ENCODE results near the gene CRABP2. TPM values are rescaled to one million over a fixed set of nuclear protein-coding genes. Genes with fewer than 3 reads are reported as not detected.

CRABP2 gene
- total and polyA plus RNA-seq, 2 donors (not counting 3 experiments of a cell fraction or from before 2014, with no cell fraction given), result 0.32 to 1.0 TPM

DNA sequence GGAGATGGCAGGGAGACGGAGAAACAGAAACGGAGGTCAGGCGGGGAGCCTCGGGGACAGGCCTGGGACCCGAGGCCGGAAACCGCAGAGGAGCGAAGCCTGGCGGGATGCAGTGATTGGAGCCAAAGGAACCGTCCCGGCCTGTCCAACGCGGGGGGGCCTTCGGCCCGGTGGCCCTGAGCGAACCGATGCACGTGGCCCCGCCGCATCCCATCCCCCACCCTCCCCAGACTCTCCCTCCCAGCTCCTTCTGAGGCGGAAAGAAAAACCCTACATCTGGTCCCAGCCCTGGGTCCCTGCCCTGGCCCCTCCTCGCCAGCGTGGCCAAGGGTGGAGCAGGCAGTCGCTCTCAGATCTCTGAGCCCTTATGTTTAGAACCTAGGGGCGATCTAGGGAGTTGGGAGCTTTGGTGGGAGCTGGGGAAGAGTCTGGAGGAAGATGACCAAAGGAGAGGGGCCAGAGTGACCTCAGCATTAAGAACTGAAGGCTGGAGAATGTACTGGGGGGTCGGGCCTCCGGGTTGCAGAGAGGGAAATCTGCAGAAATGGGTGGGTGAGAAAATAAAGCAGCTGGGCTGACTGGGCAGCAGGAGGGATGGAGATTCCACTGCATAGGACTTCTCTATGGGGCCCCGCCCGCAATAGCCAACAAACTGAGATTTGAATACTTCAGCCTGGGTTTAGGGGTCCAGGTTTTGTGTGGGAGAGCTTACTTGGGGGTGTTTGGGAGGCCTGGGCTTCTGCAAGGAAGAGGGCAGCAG, 1.5 kb upstream of the CRABP2 start:
- intact Hi-C loops (cut with micrococcal nuclease) (loop anchor here (1.0 kb wide), 3 partner anchors 18 to 80 kb away; no protein-coding TSS in a partner anchor), dilution Hi-C loops (cut with MboI; ENCODE audit: extremely low pct_ligation_motif_present, low sequenced_read_pairs) (no loop called here)
- Histone ChIP-seq H2AFZ (ENCODE audit: low read depth, low read length) (peak overlapping the region; percentile 52), H3K27ac (ENCODE audit: insufficient read depth, low read depth, low read length) (no peak overlapping the region), H3K9me3 (replicated peaks; ENCODE audit: control insufficient read depth, insufficient read depth, low read length) (no peaks in the 10 kb centered on the region), H3K4me3 (replicated peaks in 1 of 3; ENCODE audit: insufficient read depth in 1 of 3, low read depth in 1 of 3, low read length in 3 of 3) (no peak overlapping the region), H3K9me1 (replicated peaks; ENCODE audit: control insufficient read depth, extremely low read depth, insufficient read depth, low read length) (no peaks in the 10 kb centered on the region), H3K27me3 (ENCODE audit: control insufficient read depth in 2 of 2, insufficient read depth in 2 of 2, low read length in 2 of 2) (peaks cover 0 to 3% of the 10 kb centered on the region in 2 experiments), H4K20me1 (replicated peaks; ENCODE audit: control insufficient read depth, extremely low read depth, insufficient read depth, low read length) (no peaks in the 10 kb centered on the region), H3K79me2 (ENCODE audit: control insufficient read depth, insufficient read depth, low read length) (no peaks in the 10 kb centered on the region), H3K9ac (replicated peaks; ENCODE audit: extremely low read depth, insufficient read depth, low read length) (no peak overlapping the region), H3K4me2 (ENCODE audit: insufficient read depth, low read length) (no peak overlapping the region), H3K36me3 (ENCODE audit: control insufficient read depth in 2 of 2, extremely low read depth in 1 of 2, insufficient read depth in 2 of 2, low read length in 2 of 2) (no peaks in the 10 kb centered on the region), H3K4me1 (ENCODE audit: control insufficient read depth, extremely low read depth, insufficient read depth, low read length) (peaks cover 19% of the 10 kb centered on the region)
- DNase-seq (ENCODE audit: low read depth, low spot score), result no peak
- BruUV-seq (replicated peaks), result no TSS peak
- FAIRE-seq, result no peak
- no peak for TF ChIP-seq EZH2 (IDR thresholded peaks at IDR 0.05; ENCODE audit: borderline replicate concordance, low read depth, low read length, severe bottlenecking)
- no peak for TF ChIP-seq FOS (IDR thresholded peaks at IDR 0.05; ENCODE audit: borderline replicate concordance, insufficient read depth, low read length)
- ChIA-PET CTCF (interaction anchor here (0.7 to 15.5 kb wide), 11 partner anchors 9 to 226 kb away, joined by 3 to 453 read pairs (median 11); partner anchors contain the start of genes INSRR and NTRK1), POLR2A (interaction anchor here (0.6 kb wide), 1 partner anchor 154 kb away, joined by 3 read pairs; the partner anchor contains the start of gene NTRK1)

DNA sequence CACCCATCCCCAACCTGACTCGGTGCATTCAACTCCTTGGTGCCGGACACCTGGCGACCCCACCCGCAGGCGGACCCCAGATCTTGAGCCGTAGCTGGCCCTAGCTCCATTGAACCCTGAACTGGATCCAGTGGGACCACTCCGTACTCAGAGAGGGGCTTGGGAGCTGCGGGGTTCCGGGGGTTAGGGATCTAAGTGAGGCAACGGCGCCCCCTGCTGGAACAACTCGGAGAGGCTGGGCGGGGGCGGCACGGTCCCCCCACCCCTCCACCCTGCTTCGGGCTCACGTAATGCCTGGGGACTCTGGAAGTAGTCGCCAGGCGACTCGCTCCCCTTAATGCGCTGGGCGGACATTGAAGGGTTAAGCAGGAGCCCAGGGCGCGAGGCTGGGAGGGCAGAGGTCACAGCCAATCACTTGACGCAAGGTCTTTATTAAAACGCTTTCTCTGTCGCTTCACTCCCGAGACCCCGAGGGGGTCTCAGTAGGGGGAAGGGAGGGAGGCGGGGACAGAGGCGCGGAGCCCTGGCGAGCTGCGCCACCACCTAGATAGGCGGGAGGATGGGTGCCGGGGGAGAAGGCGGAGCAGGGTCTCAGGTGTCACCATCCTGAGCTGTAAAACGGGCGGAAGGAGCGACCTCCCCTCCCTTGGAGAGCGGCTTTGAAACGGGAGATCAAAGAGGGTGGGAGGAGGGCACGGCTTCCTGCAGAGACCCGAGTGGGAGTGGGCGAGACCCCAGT, 704 bp upstream of the CRABP2 start:
- TF ChIP-seq EZH2 (IDR thresholded peaks at IDR 0.05; ENCODE audit: borderline replicate concordance, low read depth, low read length, severe bottlenecking) (peak; percentile 42), GATA2 (IDR thresholded peaks at IDR 0.05; ENCODE audit: insufficient read depth, insufficient read length, low read depth, low read length) (no peak), MYC (IDR thresholded peaks at IDR 0.05; ENCODE audit: low read depth, low read length) (no peak), JUN (IDR thresholded peaks at IDR 0.05; ENCODE audit: borderline replicate concordance, insufficient read depth, insufficient read length, low read depth) (no peak), MAX (IDR thresholded peaks at IDR 0.05; ENCODE audit: insufficient read depth, insufficient read length) (no peak), CTCF (IDR thresholded peaks at IDR 0.05; ENCODE audit: extremely low read depth in 1 of 2, insufficient read depth in 1 of 2, low read depth in 1 of 2, low read length in 2 of 2) (peak; percentile 76 to 87)
- H3K4me2 ChIP-seq (ENCODE audit: insufficient read depth, low read length), result peak overlapping the region; percentile 41
- no peaks in the 10 kb centered on the region for H3K9me3 ChIP-seq (replicated peaks; ENCODE audit: control insufficient read depth, insufficient read depth, low read length)
- no peak overlapping the region for H3K9ac ChIP-seq (replicated peaks; ENCODE audit: extremely low read depth, insufficient read depth, low read length)
- dilution Hi-C loops (cut with MboI; ENCODE audit: extremely low pct_ligation_motif_present, low sequenced_read_pairs), result no loop called here
- FAIRE-seq, result peak; percentile 59
- H3K9me1 ChIP-seq (replicated peaks; ENCODE audit: control insufficient read depth, extremely low read depth, insufficient read depth, low read length), result no peaks in the 10 kb centered on the region
- H3K4me3 ChIP-seq (replicated peaks in 1 of 3; ENCODE audit: insufficient read depth in 1 of 3, low read depth in 1 of 3, low read length in 3 of 3), result peak overlapping the region in 1 of 3 experiments; percentile 4
- peak overlapping the region; percentile 52 for H2AFZ ChIP-seq (ENCODE audit: low read depth, low read length)
- peak; percentile 57 for DNase-seq (ENCODE audit: low read depth, low spot score)
- H3K27me3 ChIP-seq (ENCODE audit: control insufficient read depth in 2 of 2, insufficient read depth in 2 of 2, low read length in 2 of 2), result peaks cover 0 to 3% of the 10 kb centered on the region in 2 experiments
- intact Hi-C loops (cut with micrococcal nuclease), result loop anchor here (1.0 kb wide), 4 partner anchors 17 to 79 kb away; no protein-coding TSS in a partner anchor
- ChIA-PET CTCF (interaction anchor here (0.7 to 15.5 kb wide), 14 partner anchors 8 to 226 kb away, joined by 3 to 453 read pairs (median 10); partner anchors contain the start of genes HAPLN2, INSRR and NTRK1), POLR2A (no interaction called here)
- H3K4me1 ChIP-seq (ENCODE audit: control insufficient read depth, extremely low read depth, insufficient read depth, low read length), result peaks cover 19% of the 10 kb centered on the region
- no peaks in the 10 kb centered on the region for H4K20me1 ChIP-seq (replicated peaks; ENCODE audit: control insufficient read depth, extremely low read depth, insufficient read depth, low read length)
- no peak overlapping the region for H3K27ac ChIP-seq (ENCODE audit: insufficient read depth, low read depth, low read length)
- H3K79me2 ChIP-seq (ENCODE audit: control insufficient read depth, insufficient read depth, low read length), result no peaks in the 10 kb centered on the region
- no TSS peak for BruUV-seq (replicated peaks)
- no peaks in the 10 kb centered on the region for H3K36me3 ChIP-seq (ENCODE audit: control insufficient read depth in 2 of 2, extremely low read depth in 1 of 2, insufficient read depth in 2 of 2, low read length in 2 of 2)

Data from endothelial cell of umbilical vein (primary cell).